HG03565 (cell line): ENCODE data around the gene APP.

Experiments
- ATAC-seq: cut with Tn5 transposase; IDR thresholded peaks from one replicate; pipeline ENCODE4 v1.9.1; 2021; ENCODE audit warnings: mild to moderate bottlenecking, moderate library complexity; ENCODE audit not compliant: unreplicated experiment

Gene APP

GRCh38 chr21:26130249-26130881, 40.2 kb downstream of the APP start:
- no peak for ATAC-seq

GRCh38 chr21:26127918-26128317, 42.7 kb downstream of the APP start:
- ATAC-seq = no peak

GRCh38 chr21:26127073-26127814, 43.3 kb downstream of the APP start:
- no peak for ATAC-seq

GRCh38 chr21:26126168-26126553, 44.4 kb downstream of the APP start:
- no peak for ATAC-seq

GRCh38 chr21:26125433-26126167, 45.0 kb downstream of the APP start:
- no peak for ATAC-seq

- no peak for ATAC-seq
Observed at GRCh38 chr21:26124896-26125295, 45.7 kb downstream of the APP start.

- no peak for ATAC-seq
Observed at GRCh38 chr21:26124421-26124833, 46.1 kb downstream of the APP start.

GRCh38 chr21:26123012-26123411, 47.6 kb downstream of the APP start:
- no peak for ATAC-seq

- ATAC-seq = no peak
Observed at GRCh38 chr21:26120828-26121227, 49.7 kb downstream of the APP start.

GRCh38 chr21:26119906-26120305, 50.7 kb downstream of the APP start:
- no peak for ATAC-seq

- ATAC-seq = no peak
Observed at GRCh38 chr21:26118938-26119540, 51.5 kb downstream of the APP start.

GRCh38 chr21:26117972-26118367, 52.6 kb downstream of the APP start:
- no peak for ATAC-seq

GRCh38 chr21:26117324-26117971, 53.1 kb downstream of the APP start:
- no peak for ATAC-seq

GRCh38 chr21:26116456-26117011, 54.0 kb downstream of the APP start:
- ATAC-seq = no peak

- no peak for ATAC-seq
Observed at GRCh38 chr21:26115899-26116298, 54.7 kb downstream of the APP start.

- no peak for ATAC-seq
Observed at GRCh38 chr21:26115305-26115704, 55.3 kb downstream of the APP start.

GRCh38 chr21:26112975-26113374, 57.6 kb downstream of the APP start:
- no peak for ATAC-seq

GRCh38 chr21:26112127-26112742, 58.3 kb downstream of the APP start:
- ATAC-seq = no peak

GRCh38 chr21:26110715-26111114, 59.9 kb downstream of the APP start:
- no peak for ATAC-seq

- no peak for ATAC-seq
Observed at GRCh38 chr21:26107429-26107828, 63.1 kb downstream of the APP start.
